AG08396 (cell line): Measurements from ENCODE around the gene ZBTB26.
A peak's percentile ranks its signal among the peaks of the same experiment; 100 is the strongest.
"Not testable (repeated sequence)": the region's sequence is repeated elsewhere in the genome, so short reads cannot be mapped to it uniquely, and the experiment has no call there.

Experiments
- DNase-seq: peaks from one replicate; pipeline ENCODE4 v3.0.0; 2012; ENCODE audit warnings: low spot score, mixed read lengths

The ZBTB26 gene

GRCh38 chr9:122929796-122930354 is 1.4 kb downstream of the ZBTB26 start:
- DNase-seq = no peak

GRCh38 chr9:122923947-122924346 is 7.4 kb downstream of the ZBTB26 start:
- DNase-seq = no peak

- no peak for DNase-seq
These were observed 8.6 kb downstream of the ZBTB26 start for GRCh38 chr9:122922713-122923112.

GRCh38 chr9:122918310-122918709 is 13.0 kb downstream of the ZBTB26 start:
- DNase-seq = no peak

- peak; percentile 76 for DNase-seq
These were observed 18.2 kb downstream of the ZBTB26 start, which contains the start of gene ZBTB6 for GRCh38 chr9:122912964-122913673. Gene ZBTB6 (minus strand): TSS chr9:122913323. CDS start chr9:122912072, 1,251 bp downstream.

GRCh38 chr9:122912671-122912963 is 18.7 kb downstream of the ZBTB26 start:
- no peak for DNase-seq

- DNase-seq = not testable (repeated sequence)
These were observed 25.2 kb downstream of the ZBTB26 start for GRCh38 chr9:122906122-122906521.

- peak; percentile 94 for DNase-seq
These were observed 26.2 kb downstream of the ZBTB26 start, which contains the start of gene RC3H2 for GRCh38 chr9:122904823-122905710. Gene RC3H2 (minus strand): TSS chr9:122905359. CDS start chr9:122897509, 7,850 bp downstream.

- DNase-seq = peak; percentile 34
These were observed 26.9 kb downstream of the ZBTB26 start for GRCh38 chr9:122904466-122904822.

GRCh38 chr9:122900791-122901190 is 30.5 kb downstream of the ZBTB26 start:
- no peak for DNase-seq

GRCh38 chr9:122897969-122898368 is 33.3 kb downstream of the ZBTB26 start:
- peak; percentile 16 for DNase-seq

- DNase-seq = no peak
These were observed 42.8 kb downstream of the ZBTB26 start for GRCh38 chr9:122888480-122888879.

- DNase-seq = no peak
These were observed 48.2 kb downstream of the ZBTB26 start for GRCh38 chr9:122883125-122883524.

- DNase-seq = no peak
These were observed 51.9 kb downstream of the ZBTB26 start for GRCh38 chr9:122879443-122879842.

GRCh38 chr9:122875523-122875922 is 55.8 kb downstream of the ZBTB26 start:
- DNase-seq = no peak

GRCh38 chr9:122867276-122867675 is 64.0 kb downstream of the ZBTB26 start:
- not testable (repeated sequence) for DNase-seq

GRCh38 chr9:122866079-122866478 is 65.2 kb downstream of the ZBTB26 start:
- no peak for DNase-seq
